GM12878 (cell line): ENCODE measurements around the gene MCMBP. TPM values are rescaled to one million over a fixed set of nuclear protein-coding genes. Genes with fewer than 3 reads are reported as not detected.

Source experiments
- ATAC-seq: fragments of 200-7000 bp; cut with Tn5 transposase; 3 replicates; pipeline ENCODE4 v1.9.1; 2020; ENCODE audit warnings: mild to moderate bottlenecking, moderate library complexity
- BruUV-seq: library from RNA; stranded (reverse); fragments of 400-500 nt; replicated peaks from 2 replicates; lab custom pipeline; 2021; lab: Mats Ljungman, UMichigan
- CTCF ChIA-PET: fragments of 300-600 bp; sonication (Branson Sonifier 250); formaldehyde crosslinking; extraction: SDS; loops from one replicate; lab custom pipeline; 2021; ENCODE audit warnings: inconsistent platforms; lab: Yijun Ruan, JAX
- POLR2A ChIA-PET: fragments of 350-600 bp; formaldehyde crosslinking; extraction: SDS; loops from one replicate; lab custom pipeline; 2021; ENCODE audit warnings: inconsistent platforms; lab: Charles Lee
- RAD21 ChIA-PET: fragments of 300-600 bp; sonication (Branson Sonifier 250); formaldehyde crosslinking; loops from one replicate; lab custom pipeline; 2023; ENCODE audit warnings: antibody characterized with exemption; ENCODE audit not compliant: unreplicated experiment; lab: Charles Lee
- SMC1A ChIA-PET: fragments of 300-600 bp; sonication (Branson Sonifier 250); formaldehyde crosslinking; loops from one replicate; lab custom pipeline; 2023; ENCODE audit not compliant: unreplicated experiment, uncharacterized antibody; lab: Charles Lee
- DNase-seq: peaks from one replicate; pipeline ENCODE4 v3.0.0-alpha.2; 2011; ENCODE audit warnings: low read depth, low spot score
- FAIRE-seq: peaks from 3 replicates; lab custom pipeline; 2011; peaks lifted over from hg19 to GRCh38; lab: Jason Lieb, UNC
- H2AFZ ChIP-seq: 2 replicates; pipeline ENCODE4 v1.6.0; 2011; ENCODE audit warnings: low read depth, low read length, control low read depth; ENCODE audit not compliant: control insufficient read depth
- H3K27ac ChIP-seq: 2 replicates; pipeline ENCODE4 v1.5.1; 2011; ENCODE audit warnings: control low read depth; ENCODE audit not compliant: control insufficient read depth, insufficient read depth
- H3K27me3 ChIP-seq, 2 experiments: replicated peaks in 1 of 2; 2 replicates each; pipeline versions ENCODE4 v1.6.0 to v1.6.1; 2011; ENCODE audit warnings: low read length in 1 of 2; ENCODE audit not compliant: control insufficient read depth in 2 of 2, insufficient read depth in 2 of 2
- H3K36me3 ChIP-seq, 2 experiments: 2 replicates each; pipeline ENCODE4 v1.5.1; 2011; ENCODE audit warnings: low read length in 1 of 2; ENCODE audit not compliant: control insufficient read depth in 2 of 2, insufficient read depth in 2 of 2
- H3K4me1 ChIP-seq: 2 replicates; pipeline ENCODE4 v1.6.1; 2011; ENCODE audit warnings: mild to moderate bottlenecking, low read length, moderate library complexity, mixed read lengths; ENCODE audit not compliant: control insufficient read depth, insufficient read depth
- H3K4me2 ChIP-seq: 2 replicates; pipeline ENCODE4 v1.6.0; 2011; ENCODE audit warnings: control low read depth; ENCODE audit not compliant: control insufficient read depth, insufficient read depth
- H3K4me3 ChIP-seq: fragments of 200-600 bp; sonication (generic); 2 replicates; pipeline ENCODE4 v1.5.1; 2016
- H3K79me2 ChIP-seq: 2 replicates; pipeline ENCODE4 v1.6.0; 2011; ENCODE audit warnings: low read length; ENCODE audit not compliant: control insufficient read depth, insufficient read depth
- H3K9ac ChIP-seq: 2 replicates; pipeline ENCODE4 v1.8.0; 2011; ENCODE audit warnings: low read length, control low read depth, mixed read lengths; ENCODE audit not compliant: control insufficient read depth, insufficient read depth
- H3K9me3 ChIP-seq: replicated peaks from 3 replicates; pipeline ENCODE4 v1.5.1; 2011; ENCODE audit warnings: mild to moderate bottlenecking, low read length; ENCODE audit not compliant: control insufficient read depth, insufficient read depth
- H4K20me1 ChIP-seq: 2 replicates; pipeline ENCODE4 v1.6.0; 2011; ENCODE audit not compliant: control insufficient read depth, insufficient read depth
- RBBP5 ChIP-seq: fragments of 200-600 bp; sonication (generic); conservative IDR thresholded peaks from 2 replicates; pipeline ENCODE4 v1.6.1; 2016
- REST ChIP-seq: IDR thresholded peaks from 2 replicates; pipeline ENCODE4 v1.6.1; 2012; ENCODE audit warnings: mild to moderate bottlenecking, low read depth, low read length
- RUNX3 ChIP-seq: IDR thresholded peaks from 2 replicates; pipeline ENCODE4 v1.6.1; 2012; ENCODE audit warnings: low read length, inconsistent platforms
- SIN3A ChIP-seq: IDR thresholded peaks from 2 replicates; pipeline ENCODE4 v1.6.1; 2012; ENCODE audit warnings: low read depth, low read length, improper control_type of control experiment
- TCF3 ChIP-seq: IDR thresholded peaks from 2 replicates; pipeline ENCODE4 v1.6.1; 2012; ENCODE audit warnings: low read depth, mild to moderate bottlenecking, low read length, borderline replicate concordance; ENCODE audit not compliant: insufficient read depth
- USF2 ChIP-seq: IDR thresholded peaks from 2 replicates; pipeline ENCODE4 v1.6.1; 2011; ENCODE audit warnings: low read depth, low read length, improper control_type of control experiment, borderline replicate concordance
- ZBTB4 ChIP-seq: fragments of 450-650 bp; formaldehyde crosslinking; IDR thresholded peaks from 2 replicates; pipeline ENCODE4 v1.4.0; 2022; ENCODE audit warnings: mild to moderate bottlenecking, moderate library complexity
- ZSCAN29 ChIP-seq: fragments of 450-650 bp; IDR thresholded peaks from 2 replicates; pipeline ENCODE4 v1.6.1; 2017; ENCODE audit warnings: mild to moderate bottlenecking, moderate library complexity
- WGBS: methylation state at CpG from one replicate; pipeline ENCODE4 v1.1.6; 2016; ENCODE audit warnings: low lambda C conversion rate; ENCODE audit not compliant: insufficient replicate concordance, insufficient coverage; ENCODE audit errors: missing lambda C conversion rate; 5-methylcytosine and 5-hydroxymethylcytosine counted together
- in situ Hi-C: fragments of 300-500 bp; cut with MboI; formaldehyde crosslinking; loops from 9 replicates; pipeline ENCODE4 v1.14.3; 2018; ENCODE audit warnings: mixed read lengths
- intact Hi-C: fragments of 100-400 bp; cut with micrococcal nuclease; formaldehyde crosslinking; loops from one replicate; pipeline ENCODE4 v1.14.2; 2022; ENCODE audit not compliant: unreplicated experiment
- polyA plus RNA-seq, 11 experiments: library from polyadenylated mRNA; depleted of rRNA in 4 of 11; unstranded in 6 of 11; stranded (reverse) in 5 of 11; fragments of >200 nt; fragmentation: Nextera tagmentation in 4 of 11; fragmentation: Illumina TruSeq in 1 of 11; extraction: Ambion mirVana in 4 of 11; extraction: Trizol in 1 of 11; gene quantifications; 1 replicate in 1 of 11; 2 replicates in 10 of 11; pipeline versions ENCODE4 v1.2.1 to v1.2.3, GENCODE V29; 2011 to 2016; ENCODE audit warnings: inconsistent platforms in 2 of 11, missing spikeins in 2 of 11, low read depth in 1 of 11
- total RNA-seq, 4 experiments: library from RNA; depleted of rRNA in 3 of 4; stranded (reverse); fragments of >200 nt in 3 of 4; fragmentation: Illumina TruSeq in 1 of 4; extraction: Trizol in 1 of 4; gene quantifications; 2 replicates each; pipeline versions ENCODE4 v1.2.1 to v1.2.3, GENCODE V29; 2013 to 2021

The MCMBP gene
- total and polyA plus RNA-seq, 10 of the 15 experiments (the other 5 are each of a cell fraction or from before 2014, with no cell fraction given) = 7.6 to 93.1 (median 75.7) TPM

- no peaks in the 10 kb centered on the region for H3K27me3 ChIP-seq
- H4K20me1 ChIP-seq = no peaks in the 10 kb centered on the region
- peaks cover 6 to 21% of the 10 kb centered on the region in 2 experiments for H3K36me3 ChIP-seq
- H3K79me2 ChIP-seq = no peaks in the 10 kb centered on the region
- POLR2A ChIA-PET = no interaction called here
- H3K9ac ChIP-seq = no peak overlapping the region
- H3K4me2 ChIP-seq = no peak overlapping the region
- RAD21 ChIA-PET = no interaction called here
- no TSS peak for BruUV-seq
- ATAC-seq = no peak
- DNase-seq = no peak
- no peak overlapping the region for H3K27ac ChIP-seq
- no peak overlapping the region for H3K4me3 ChIP-seq
- H2AFZ ChIP-seq = no peak overlapping the region
- in situ Hi-C loops = no loop called here
- CTCF ChIA-PET = interaction anchor here (1.5 to 5.9 kb wide), 2 partner anchors 9 to 141 kb away, joined by 6 to 37 read pairs; no protein-coding TSS in a partner anchor
- TF ChIP-seq ZSCAN29 (no peak), TCF3 (no peak), RBBP5 (no peak), SIN3A (no peak), REST (no peak), ZBTB4 (CRISPR knock-in tag) (no peak), RUNX3 (no peak), USF2 (no peak)
- no peak for FAIRE-seq
- WGBS = 100% methylated on average over 4 of the region's 4 CpGs
- SMC1A ChIA-PET = interaction anchor here (1.3 to 2.2 kb wide), 2 partner anchors 32 to 140 kb away, joined by 4 to 8 read pairs; no protein-coding TSS in a partner anchor
- H3K9me3 ChIP-seq = no peaks in the 10 kb centered on the region
- no peaks in the 10 kb centered on the region for H3K4me1 ChIP-seq
- intact Hi-C loops = no loop called here
Measured at GRCh38 chr10:119827430-119827829, 45.2 kb downstream of the MCMBP start.
